Keratinocyte (primary cell): ENCODE data around the gene HLA-DQA1.

Experiments
- CTCF ChIP-seq, 3 experiments: IDR thresholded peaks in 1 of 3; conservative IDR thresholded peaks in 1 of 3; optimal IDR thresholded peaks in 1 of 3; 2 replicates in 2 of 3; 3 replicates in 1 of 3; pipeline versions ENCODE3 to v1.5.1; 2011; ENCODE audit warnings: low read length in 3 of 3, mild to moderate bottlenecking in 3 of 3, moderate library complexity in 2 of 3, control low read depth in 1 of 3, inconsistent platforms in 1 of 3; ENCODE audit not compliant: insufficient read depth in 2 of 3; ENCODE audit errors: extremely low read depth in 1 of 3
- EZH2 ChIP-seq: IDR thresholded peaks from one replicate; pipeline ENCODE4 v1.6.1; 2012; ENCODE audit warnings: inconsistent platforms, mild to moderate bottlenecking, low read length, moderate library complexity

GRCh38 chr6:32609731-32610640 lies 27.2 kb upstream of the HLA-DQA1 start:
- TF ChIP-seq EZH2 (no peak), CTCF (optimal IDR thresholded peaks at IDR 0.05 in 1 of 3, IDR thresholded peaks at IDR 0.05 in 1 of 3, conservative IDR thresholded peaks at IDR 0.05 in 1 of 3; ENCODE audit: extremely low read depth in 1 of 3, insufficient read depth in 2 of 3, low read length in 3 of 3) (no peak)
